Testis (tissue), 3 donors: ENCODE data around the gene EXOC3L4. TPM values are rescaled to one million over a fixed set of nuclear protein-coding genes. Genes with fewer than 3 reads are reported as not detected.

Experiments
- DNase-seq: peaks from one replicate; pipeline ENCODE4 v3.0.0-alpha.2; 2019
- H3K27ac ChIP-seq, 2 donors: fragments of 200-600 bp; sonication (generic); one replicate each; pipeline ENCODE4 v1.5.1; 2019
- H3K27me3 ChIP-seq: fragments of 200-600 bp; sonication (generic); one replicate; pipeline ENCODE4 v1.5.1; 2019
- H3K36me3 ChIP-seq: fragments of 200-600 bp; sonication (generic); one replicate; pipeline ENCODE4 v1.5.1; 2017; ENCODE audit warnings: low read depth; ENCODE audit errors: missing control alignments
- H3K4me1 ChIP-seq: fragments of 200-600 bp; sonication (generic); one replicate; pipeline ENCODE4 v1.5.1; 2019
- H3K4me3 ChIP-seq, 2 donors: fragments of 200-600 bp; sonication (generic); one replicate each; pipeline ENCODE4 v1.5.1; 2017 to 2019
- H3K9me3 ChIP-seq: fragments of 200-600 bp; sonication (generic); one replicate; pipeline ENCODE4 v1.5.1; 2017
- CTCF ChIP-seq, 3 experiments: fragments of 450-650 bp in 2 of 3; fragments of 200-600 bp in 1 of 3; sonication (generic) in 1 of 3; IDR thresholded peaks; one replicate each; pipeline ENCODE4 v1.5.1; 2016 to 2019; ENCODE audit warnings: antibody characterized with exemption in 3 of 3, mild to moderate bottlenecking in 2 of 3, moderate library complexity in 1 of 3
- POLR2A ChIP-seq: fragments of 450-650 bp; IDR thresholded peaks from one replicate; pipeline ENCODE4 v1.6.1; 2017; ENCODE audit warnings: antibody characterized with exemption, mild to moderate bottlenecking, moderate library complexity
- WGBS, 2 donors: methylation state at CpG; one replicate each; pipeline ENCODE4 v1.1.5; 2018; 5-methylcytosine and 5-hydroxymethylcytosine counted together
- intact Hi-C: fragments of 100-400 bp; cut with DNase I; formaldehyde crosslinking; loops from one replicate; pipeline ENCODE4 v1.15.1; 2023; ENCODE audit warnings: low total_unique reads
- polyA plus RNA-seq: library from polyadenylated mRNA; stranded (reverse); fragments of 350-450 nt; fragmentation: Illumina TruSeq; extraction: RNeasy Lipid Tissue Mini Kit (QIAGEN cat#74804); gene quantifications from one replicate; pipeline ENCODE4 v1.2.3, GENCODE V29; 2014; ENCODE audit warnings: low read depth, low replicate concordance; ENCODE audit not compliant: insufficient read depth
- total RNA-seq, 2 donors: library from RNA; depleted of rRNA; stranded (reverse); fragments of >200 nt; gene quantifications; one replicate each; pipeline ENCODE4 v1.2.3, GENCODE V29; 2016

EXOC3L4 gene
- total and polyA plus RNA-seq, 3 donors from 2014 or later: 1.0 to 2.4 (median 2.4) TPM

GRCh38 chr14:103138301-103139131, 44.0 kb downstream of the EXOC3L4 start:
- H3K4me3 ChIP-seq: peak overlapping the region in 1 of 2 donors; percentile 43

GRCh38 chr14:103139132-103140025, 44.9 kb downstream of the EXOC3L4 start:
- DNase-seq: no peak
- no peak for TF ChIP-seq POLR2A
- H3K4me3 ChIP-seq: peak overlapping the region in 1 of 2 donors; percentile 43
- intact Hi-C loops: no loop called here
- no peaks in the 10 kb centered on the region for H3K27me3 ChIP-seq
- H3K27ac ChIP-seq: no peak overlapping the region
- peaks cover 9% of the 10 kb centered on the region for H3K4me1 ChIP-seq
- H3K36me3 ChIP-seq: no peaks in the 10 kb centered on the region
- no peaks in the 10 kb centered on the region for H3K9me3 ChIP-seq
- 38 to 40% methylated on average over 29 of the region's 29 CpGs for WGBS, 2 donors

More at GRCh38 chr14:103138301-103139131, 44.0 kb downstream of the EXOC3L4 start:
- Histone ChIP-seq H3K27me3 (no peaks in the 10 kb centered on the region), H3K9me3 (no peaks in the 10 kb centered on the region), H3K4me1 (peaks cover 9% of the 10 kb centered on the region), H3K27ac (no peak overlapping the region), H3K36me3 (no peaks in the 10 kb centered on the region)
- intact Hi-C loops: no loop called here
- 49 to 51% methylated on average over 11 to 48 of the region's 66 CpGs for WGBS, 2 donors
- DNase-seq: no peak
- no peak for TF ChIP-seq POLR2A
- TF ChIP-seq CTCF (IDR thresholded peaks at IDR 0.05): no peak

- Histone ChIP-seq H3K9me3 (no peaks in the 10 kb centered on the region), H3K4me3 (no peak overlapping the region), H3K4me1 (peaks cover 9% of the 10 kb centered on the region), H3K27me3 (no peaks in the 10 kb centered on the region), H3K36me3 (no peaks in the 10 kb centered on the region), H3K27ac (no peak overlapping the region)
- no peak for DNase-seq
- WGBS, 2 donors: 54 to 55% methylated on average over 11 to 12 of the region's 12 CpGs
- intact Hi-C loops: no loop called here
- TF ChIP-seq CTCF (IDR thresholded peaks at IDR 0.05) (no peak), POLR2A (no peak)
Measured at GRCh38 chr14:103140316-103141109, 46.0 kb downstream of the EXOC3L4 start.

GRCh38 chr14:103141117-103141796, 46.7 kb downstream of the EXOC3L4 start:
- Histone ChIP-seq H3K36me3 (no peaks in the 10 kb centered on the region), H3K27ac (no peak overlapping the region), H3K9me3 (no peaks in the 10 kb centered on the region), H3K27me3 (no peaks in the 10 kb centered on the region), H3K4me1 (peaks cover 9% of the 10 kb centered on the region), H3K4me3 (no peak overlapping the region)
- 44 to 53% methylated on average over 6 to 8 of the region's 8 CpGs for WGBS, 2 donors
- peak; percentile 49 for DNase-seq
- TF ChIP-seq POLR2A: no peak
- TF ChIP-seq CTCF (IDR thresholded peaks at IDR 0.05): peak; percentile 10 to 45 (median 40)
- intact Hi-C loops: no loop called here
